Measurements from ENCODE around the gene COL18A1. TPM values are rescaled to one million over a fixed set of nuclear protein-coding genes. Genes with fewer than 3 reads are reported as not detected.

COL18A1 gene
- total RNA-seq, 3 donors from 2014 or later (not counting 1 experiment from before 2014, with no cell fraction given) = 12.3 to 22.3 (median 12.7) TPM

DNA sequence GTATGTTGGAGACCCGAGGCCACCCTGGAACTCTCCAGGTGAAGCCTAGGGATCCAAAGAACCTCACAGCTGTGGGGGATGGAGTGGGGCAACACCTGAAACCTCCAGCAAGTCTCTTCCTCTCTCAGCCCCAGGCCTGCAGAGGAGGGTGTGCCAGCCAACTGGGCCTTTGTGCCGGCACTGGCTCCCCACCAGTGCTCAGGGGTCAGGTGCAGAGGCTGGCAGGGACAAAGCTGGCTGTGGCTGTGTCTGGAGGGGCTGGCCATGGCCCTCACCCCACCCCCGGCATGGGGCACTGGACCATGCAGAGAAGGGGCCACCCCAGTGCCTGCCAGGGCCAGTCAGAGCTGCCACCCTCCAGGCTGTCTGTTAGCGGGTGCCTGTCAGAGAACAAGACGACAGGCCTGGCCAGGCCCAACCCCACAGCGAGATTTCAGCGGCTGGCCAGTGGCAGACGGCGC, 3.9 kb downstream of the COL18A1 start:
- intact Hi-C loops (cut with micrococcal nuclease) = no loop called here
- no peak for TF ChIP-seq CTCF (IDR thresholded peaks at IDR 0.05)
- H3K27me3 ChIP-seq (ENCODE audit: control insufficient read depth, insufficient read depth, low read length) = peaks cover 25% of the 10 kb centered on the region
- H3K27me3 Mint-ChIP-seq (ENCODE audit: low read depth in 2 of 2) = peaks cover 22 to 30% of the 10 kb centered on the region in 2 donors
- H3K9me3 ChIP-seq (ENCODE audit: control insufficient read depth, insufficient read depth, low read length) = no peaks in the 10 kb centered on the region
- ATAC-seq (no peak), DNase-seq (no peak)
- peaks cover 10 to 15% of the 10 kb centered on the region in 2 donors for H3K4me1 Mint-ChIP-seq
- no peaks in the 10 kb centered on the region for H3K36me3 Mint-ChIP-seq
- peaks cover 8% of the 10 kb centered on the region for H3K4me1 ChIP-seq (ENCODE audit: control insufficient read depth, insufficient read depth, low read length)
- H3K4me3 ChIP-seq (ENCODE audit: low read length) = no peak overlapping the region
- no peaks in the 10 kb centered on the region for H3K36me3 ChIP-seq (ENCODE audit: control insufficient read depth, insufficient read depth, low read length)
- H3K27ac Mint-ChIP-seq = no peak overlapping the region
- H3K27ac ChIP-seq (ENCODE audit: low read length) = no peak overlapping the region
- no peak overlapping the region for H3K4me3 Mint-ChIP-seq
- no peaks in the 10 kb centered on the region for H3K9me3 Mint-ChIP-seq
- 85% methylated on average over 9 of the region's 9 CpGs for WGBS (ENCODE audit: insufficient coverage)

DNA sequence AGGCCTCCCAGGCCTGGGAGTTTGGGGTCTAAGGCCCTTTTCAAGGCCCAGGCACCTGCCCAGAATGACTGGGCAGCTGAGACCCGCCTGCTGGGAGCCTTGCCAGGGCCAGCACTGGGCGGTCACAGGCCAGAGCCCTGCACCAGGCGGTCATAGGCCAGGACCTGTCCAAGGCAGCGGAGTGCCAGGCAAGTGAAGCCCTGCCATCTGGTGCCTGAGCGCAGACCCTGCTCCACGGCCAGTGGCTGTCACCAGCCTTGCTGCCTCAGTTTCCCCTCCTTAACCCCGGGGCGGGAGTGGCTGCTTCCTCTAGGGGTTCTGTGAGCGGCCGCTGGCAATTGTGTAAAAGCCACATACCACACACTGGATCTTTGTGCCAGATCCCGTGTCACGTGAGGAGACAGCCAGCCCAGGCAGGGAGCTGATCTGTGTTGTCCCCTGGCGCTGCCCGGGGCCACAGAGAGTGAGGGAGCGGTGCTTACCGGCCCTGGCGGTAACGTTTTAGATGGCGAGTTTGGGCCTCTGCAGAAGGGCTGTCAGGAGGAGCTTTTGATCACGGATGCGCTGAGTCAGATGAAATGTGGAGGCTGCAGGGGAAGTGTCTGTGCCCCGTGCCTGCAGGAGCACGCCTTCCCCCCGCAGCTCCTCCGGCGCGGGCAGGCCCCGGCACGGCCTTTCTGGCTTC, 4.6 kb downstream of the COL18A1 start:
- no peak for TF ChIP-seq CTCF (IDR thresholded peaks at IDR 0.05)
- Histone ChIP-seq H3K27ac (ENCODE audit: low read length) (no peak overlapping the region), H3K4me3 (ENCODE audit: low read length) (no peak overlapping the region), H3K36me3 (ENCODE audit: control insufficient read depth, insufficient read depth, low read length) (no peaks in the 10 kb centered on the region), H3K27me3 (ENCODE audit: control insufficient read depth, insufficient read depth, low read length) (peaks cover 17% of the 10 kb centered on the region), H3K9me3 (ENCODE audit: control insufficient read depth, insufficient read depth, low read length) (no peaks in the 10 kb centered on the region), H3K4me1 (ENCODE audit: control insufficient read depth, insufficient read depth, low read length) (peaks cover under 1% of the 10 kb centered on the region)
- Mint-ChIP-seq H3K27ac (no peak overlapping the region), H3K4me3 (no peak overlapping the region), H3K9me3 (no peaks in the 10 kb centered on the region), H3K27me3 (ENCODE audit: low read depth in 2 of 2) (peaks cover 17 to 24% of the 10 kb centered on the region in 2 donors), H3K4me1 (peaks cover 5 to 8% of the 10 kb centered on the region in 2 donors), H3K36me3 (no peaks in the 10 kb centered on the region)
- DNase-seq = no peak
- no peak for ATAC-seq
- WGBS (ENCODE audit: insufficient coverage) = 89% methylated on average over 29 of the region's 29 CpGs
- intact Hi-C loops (cut with micrococcal nuclease) = no loop called here

DNA sequence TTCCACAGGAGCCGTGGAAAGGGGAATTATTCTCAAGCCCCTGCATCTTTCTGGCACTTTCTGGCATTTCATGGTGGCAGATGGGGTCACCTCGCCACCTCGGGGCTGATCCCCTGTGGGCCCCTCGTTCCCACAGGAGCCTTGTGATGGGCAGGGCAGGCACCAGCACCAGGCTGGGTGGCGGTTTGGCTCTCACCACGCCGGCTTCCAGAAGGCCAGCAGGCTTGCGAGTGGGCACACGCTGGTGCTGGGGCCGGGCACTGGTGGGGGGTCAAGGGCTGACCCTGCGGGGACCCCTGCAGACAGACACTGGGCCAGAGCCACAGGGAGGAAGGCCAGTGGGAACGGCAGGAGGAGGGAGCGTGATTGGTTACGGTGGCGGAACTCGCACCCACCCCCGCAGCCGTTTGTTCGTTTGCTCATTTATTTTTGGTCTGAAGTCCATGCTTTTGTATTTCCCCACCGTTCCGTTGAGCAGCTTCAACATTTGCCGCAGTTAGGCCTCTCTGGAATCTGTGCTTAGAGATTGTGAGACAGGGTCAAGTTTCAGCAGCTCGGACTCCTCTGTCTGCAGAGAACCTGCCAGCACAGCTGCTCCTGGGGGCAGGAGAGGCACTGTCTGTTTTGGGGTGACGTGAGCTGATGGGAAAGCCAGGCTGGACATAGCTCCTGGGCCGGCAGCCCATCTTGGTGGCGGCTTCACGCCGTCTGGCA, 5.3 kb downstream of the COL18A1 start:
- Mint-ChIP-seq H3K27me3 (ENCODE audit: low read depth in 2 of 2) (peaks cover 17 to 24% of the 10 kb centered on the region in 2 donors), H3K27ac (no peak overlapping the region), H3K9me3 (no peaks in the 10 kb centered on the region), H3K4me3 (no peak overlapping the region), H3K4me1 (peaks cover 5 to 8% of the 10 kb centered on the region in 2 donors), H3K36me3 (no peaks in the 10 kb centered on the region)
- intact Hi-C loops (cut with micrococcal nuclease) = no loop called here
- H3K27me3 ChIP-seq (ENCODE audit: control insufficient read depth, insufficient read depth, low read length) = peaks cover 16% of the 10 kb centered on the region
- TF ChIP-seq CTCF (IDR thresholded peaks at IDR 0.05) = no peak
- H3K4me1 ChIP-seq (ENCODE audit: control insufficient read depth, insufficient read depth, low read length) = no peaks in the 10 kb centered on the region
- no peaks in the 10 kb centered on the region for H3K9me3 ChIP-seq (ENCODE audit: control insufficient read depth, insufficient read depth, low read length)
- H3K4me3 ChIP-seq (ENCODE audit: low read length) = no peak overlapping the region
- 91% methylated on average over 27 of the region's 28 CpGs for WGBS (ENCODE audit: insufficient coverage)
- no peak overlapping the region for H3K27ac ChIP-seq (ENCODE audit: low read length)
- no peaks in the 10 kb centered on the region for H3K36me3 ChIP-seq (ENCODE audit: control insufficient read depth, insufficient read depth, low read length)
- no peak for DNase-seq
- ATAC-seq = no peak
